ENCODE measurements around the gene CPED1.

DNA sequence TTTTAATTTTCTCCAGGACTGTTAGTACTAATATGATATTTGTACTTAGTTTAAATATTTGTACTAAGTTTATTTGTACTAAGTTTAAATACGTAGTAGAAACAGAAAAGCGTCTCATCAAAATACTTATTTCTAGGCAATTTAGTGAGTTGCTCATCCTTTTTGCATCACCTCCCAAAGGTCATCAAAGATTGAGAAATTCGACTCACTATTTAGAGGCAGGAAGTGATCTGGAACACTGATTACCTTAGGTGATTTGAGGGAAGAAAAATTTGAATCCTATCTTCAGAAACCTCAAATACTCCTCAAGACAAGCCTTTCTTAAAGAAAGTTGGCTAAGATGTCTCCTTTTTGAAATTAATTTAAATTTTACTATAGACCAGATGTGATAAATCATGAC, 354.8 kb downstream of the CPED1 start:
- TF ChIP-seq, protein P1, sequence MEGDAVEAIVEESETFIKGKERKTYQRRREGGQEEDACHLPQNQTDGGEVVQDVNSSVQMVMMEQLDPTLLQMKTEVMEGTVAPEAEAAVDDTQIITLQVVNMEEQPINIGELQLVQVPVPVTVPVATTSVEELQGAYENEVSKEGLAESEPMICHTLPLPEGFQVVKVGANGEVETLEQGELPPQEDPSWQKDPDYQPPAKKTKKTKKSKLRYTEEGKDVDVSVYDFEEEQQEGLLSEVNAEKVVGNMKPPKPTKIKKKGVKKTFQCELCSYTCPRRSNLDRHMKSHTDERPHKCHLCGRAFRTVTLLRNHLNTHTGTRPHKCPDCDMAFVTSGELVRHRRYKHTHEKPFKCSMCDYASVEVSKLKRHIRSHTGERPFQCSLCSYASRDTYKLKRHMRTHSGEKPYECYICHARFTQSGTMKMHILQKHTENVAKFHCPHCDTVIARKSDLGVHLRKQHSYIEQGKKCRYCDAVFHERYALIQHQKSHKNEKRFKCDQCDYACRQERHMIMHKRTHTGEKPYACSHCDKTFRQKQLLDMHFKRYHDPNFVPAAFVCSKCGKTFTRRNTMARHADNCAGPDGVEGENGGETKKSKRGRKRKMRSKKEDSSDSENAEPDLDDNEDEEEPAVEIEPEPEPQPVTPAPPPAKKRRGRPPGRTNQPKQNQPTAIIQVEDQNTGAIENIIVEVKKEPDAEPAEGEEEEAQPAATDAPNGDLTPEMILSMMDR (IDR thresholded peaks at IDR 0.05; ENCODE audit: low read length), result no peak
- TF ChIP-seq EZH2 (IDR thresholded peaks at IDR 0.05; ENCODE audit: borderline replicate concordance, low read length), result no peak

Data from OCI-LY1 (cell line).